ENCODE results near the gene RAB11FIP3. TPM values are rescaled to one million over a fixed set of nuclear protein-coding genes. Genes with fewer than 3 reads are reported as not detected.
A peak's percentile ranks its signal among the peaks of the same experiment; 100 is the strongest.

RAB11FIP3 gene
- total and polyA plus RNA-seq, 2 of the 13 experiments (the other 11 are each of a cell fraction or from before 2014, with no cell fraction given): 34.3 to 57.6 TPM

DNA sequence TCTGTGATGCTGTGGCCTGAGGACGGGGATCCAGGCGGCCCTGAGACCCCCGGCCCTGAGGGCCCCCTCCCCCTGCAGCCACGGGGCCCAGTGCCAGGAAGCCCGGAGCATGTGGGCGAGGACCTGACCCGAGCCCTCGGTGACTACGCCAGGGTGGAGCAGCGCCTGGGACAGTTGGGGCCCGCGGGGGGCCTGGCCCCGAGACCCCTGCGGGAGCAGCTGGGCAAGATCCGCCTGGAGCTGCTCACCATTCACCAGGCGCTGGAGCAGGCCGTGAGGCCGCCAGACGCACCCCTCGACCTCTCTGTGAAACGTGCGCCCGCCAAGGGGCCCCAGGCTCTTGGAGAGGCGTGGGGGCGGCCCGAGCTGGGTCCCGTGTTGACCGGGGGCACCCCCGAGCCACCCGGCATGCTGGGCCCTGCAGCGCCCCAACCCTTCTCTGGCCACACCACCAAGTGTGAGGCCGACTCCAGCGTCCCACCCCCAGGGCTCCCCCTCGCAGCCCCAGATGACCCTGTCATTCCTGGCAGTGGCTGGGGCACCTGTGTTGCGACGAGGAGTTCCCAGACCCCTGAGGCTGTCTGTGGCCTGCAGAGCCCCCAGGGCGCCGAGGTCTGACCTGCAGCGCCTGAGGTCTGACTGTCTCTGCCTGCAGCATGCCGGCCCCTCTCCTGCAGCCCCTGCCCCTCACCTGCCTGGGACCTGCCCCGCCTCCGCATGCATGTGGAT lies 139.4 kb downstream of the RAB11FIP3 start:
- ChIA-PET POLR2A (no interaction called here), CTCF (ENCODE audit: low intra/inter-chr PET ratio, low total read pairs) (no interaction called here)
- 40% methylated on average over 1 of the region's 42 CpGs for WGBS (ENCODE audit: low lambda C conversion rate)
- BruUV-seq (replicated peaks): no TSS peak
- H3K9ac ChIP-seq (ENCODE audit: insufficient read depth, low read depth, low read length): peak overlapping the region; percentile 18; the same call in 1 of the 2 replicates
- no peaks in the 10 kb centered on the region for H3K9me3 ChIP-seq (ENCODE audit: low read length)
- intact Hi-C loops (cut with micrococcal nuclease; ENCODE audit: unreplicated experiment): loop anchor here (5.0 kb wide), 1 partner anchor 33 kb away; no protein-coding TSS in a partner anchor
- FAIRE-seq (no peak), ATAC-seq (peak; percentile 6), DNase-seq (ENCODE audit: low spot score) (no peak)
- H3K4me3 ChIP-seq (replicated peaks in 1 of 3; ENCODE audit: insufficient read depth in 1 of 3, low read depth in 2 of 3, low read length in 3 of 3): peak overlapping the region; percentile 55 to 92 (median 65)
- peaks cover 16 to 52% of the 10 kb centered on the region in 2 experiments for H3K27me3 ChIP-seq (ENCODE audit: control insufficient read depth in 1 of 2, insufficient read depth in 2 of 2, low read length in 2 of 2)
- no peaks in the 10 kb centered on the region for H4K20me1 ChIP-seq (ENCODE audit: insufficient read depth, low read length)
- H3K36me3 ChIP-seq (replicated peaks in 1 of 2; ENCODE audit: control insufficient read depth in 1 of 2, insufficient read depth in 2 of 2, low read length in 2 of 2): no peaks in the 10 kb centered on the region
- no peak overlapping the region for H2AFZ ChIP-seq (ENCODE audit: low read length)
- H3K27ac ChIP-seq (ENCODE audit: extremely low read length, insufficient read depth, low read length): no peak overlapping the region
- in situ Hi-C loops (cut with HindIII; ENCODE audit: extremely low pct_ligation_motif_present, low pct_unique_long_range_greater_than_20kb): no loop called here
- H3K4me2 ChIP-seq (ENCODE audit: low read depth, low read length): peak overlapping the region; percentile 91
- H3K79me2 ChIP-seq (ENCODE audit: insufficient read depth, low read length): no peaks in the 10 kb centered on the region
- peaks cover 68% of the 10 kb centered on the region for H3K4me1 ChIP-seq (ENCODE audit: insufficient read depth, low read length)
- TF ChIP-seq, protein P1, sequence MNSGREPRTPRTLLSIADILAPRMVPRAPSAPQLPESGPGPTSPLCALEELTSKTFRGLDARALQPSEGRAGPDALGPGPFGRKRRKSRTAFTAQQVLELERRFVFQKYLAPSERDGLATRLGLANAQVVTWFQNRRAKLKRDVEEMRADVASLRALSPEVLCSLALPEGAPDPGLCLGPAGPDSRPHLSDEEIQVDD (CRISPR knock-in tag; IDR thresholded peaks at IDR 0.05; ENCODE audit: borderline replicate concordance): 0 out of 2 replicates have a peak, but pooled peaks have one; percentile 33
- no peak for TF ChIP-seq HNRNPUL1 (IDR thresholded peaks at IDR 0.05; ENCODE audit: low read depth, low read length)
- no peak for TF ChIP-seq SALL2 (CRISPR knock-in tag; IDR thresholded peaks at IDR 0.05)
- no peak for TF ChIP-seq NRL (CRISPR knock-in tag; IDR thresholded peaks at IDR 0.05; ENCODE audit: borderline replicate concordance)
- TF ChIP-seq, protein P2, sequence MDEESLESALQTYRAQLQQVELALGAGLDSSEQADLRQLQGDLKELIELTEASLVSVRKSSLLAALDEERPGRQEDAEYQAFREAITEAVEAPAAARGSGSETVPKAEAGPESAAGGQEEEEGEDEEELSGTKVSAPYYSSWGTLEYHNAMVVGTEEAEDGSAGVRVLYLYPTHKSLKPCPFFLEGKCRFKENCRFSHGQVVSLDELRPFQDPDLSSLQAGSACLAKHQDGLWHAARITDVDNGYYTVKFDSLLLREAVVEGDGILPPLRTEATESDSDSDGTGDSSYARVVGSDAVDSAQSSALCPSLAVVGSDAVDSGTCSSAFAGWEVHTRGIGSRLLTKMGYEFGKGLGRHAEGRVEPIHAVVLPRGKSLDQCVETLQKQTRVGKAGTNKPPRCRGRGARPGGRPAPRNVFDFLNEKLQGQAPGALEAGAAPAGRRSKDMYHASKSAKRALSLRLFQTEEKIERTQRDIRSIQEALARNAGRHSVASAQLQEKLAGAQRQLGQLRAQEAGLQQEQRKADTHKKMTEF (CRISPR knock-in tag; IDR thresholded peaks at IDR 0.05): no peak
- TF ChIP-seq ZFX (CRISPR knock-in tag; IDR thresholded peaks at IDR 0.05; ENCODE audit: low read depth): peak; percentile 54; the same call in 1 of the 2 replicates
- no peak for TF ChIP-seq ZNF747 (CRISPR knock-in tag; IDR thresholded peaks at IDR 0.05; ENCODE audit: borderline replicate concordance)
- TF ChIP-seq TBL1XR1 (IDR thresholded peaks at IDR 0.05; ENCODE audit: borderline replicate concordance, low read length, partially characterized antibody): no peak
- no peak for TF ChIP-seq ZNF784 (CRISPR knock-in tag; IDR thresholded peaks at IDR 0.05; ENCODE audit: borderline replicate concordance)
- TF ChIP-seq STAT6 (CRISPR knock-in tag; IDR thresholded peaks at IDR 0.05; ENCODE audit: borderline replicate concordance): no peak
- TF ChIP-seq MTA1 (CRISPR knock-in tag; IDR thresholded peaks at IDR 0.05; ENCODE audit: borderline replicate concordance): no peak
- TF ChIP-seq TP53 (CRISPR knock-in tag; conservative IDR thresholded peaks at IDR 0.05): no peak
- no peak for TF ChIP-seq ZNF18 (CRISPR knock-in tag; IDR thresholded peaks at IDR 0.05; ENCODE audit: insufficient replicate concordance)
- TF ChIP-seq ZNF691 (CRISPR knock-in tag; IDR thresholded peaks at IDR 0.05; ENCODE audit: borderline replicate concordance, low read depth): no peak
